OCI-LY7 (cell line): ENCODE data around the gene NCAM1. TPM values are rescaled to one million over a fixed set of nuclear protein-coding genes. Genes with fewer than 3 reads are reported as not detected.

Source experiments
- BruUV-seq: library from RNA; stranded (reverse); fragments of 400-500 nt; replicated peaks from 2 replicates; lab custom pipeline; 2021; lab: Mats Ljungman, UMichigan
- CTCF ChIA-PET: fragments of 300-600 bp; sonication (Branson Sonifier 250); formaldehyde crosslinking; loops from one replicate; lab custom pipeline; 2022; ENCODE audit warnings: antibody characterized with exemption; ENCODE audit not compliant: unreplicated experiment; lab: Charles Lee
- POLR2A ChIA-PET: fragments of 300-600 bp; sonication (Branson Sonifier 250); formaldehyde crosslinking; loops from one replicate; lab custom pipeline; 2022; ENCODE audit warnings: antibody characterized with exemption; lab: Charles Lee
- DNase-seq: peaks from one replicate; pipeline ENCODE4 v3.0.0-alpha.2; 2015; ENCODE audit warnings: low spot score
- H2AFZ ChIP-seq: fragments of 200-600 bp; sonication (generic), shearing (Covaris generic); 2 replicates; pipeline ENCODE4 v1.6.1; 2014; ENCODE audit warnings: mild to moderate bottlenecking, antibody characterized with exemption, low read length, moderate library complexity
- H3K27ac ChIP-seq: fragments of 200-600 bp; sonication (generic); 2 replicates; pipeline ENCODE4 v1.5.1; 2014; ENCODE audit warnings: mixed run types, low read depth, mild to moderate bottlenecking, moderate library complexity, low read length, inconsistent platforms; ENCODE audit not compliant: poor library complexity, severe bottlenecking
- H3K36me3 ChIP-seq: fragments of 200-600 bp; sonication (generic); 2 replicates; pipeline ENCODE4 v1.6.1; 2014; ENCODE audit warnings: mild to moderate bottlenecking, antibody characterized with exemption, low read length, moderate library complexity, mixed read lengths; ENCODE audit not compliant: insufficient read depth
- H3K4me1 ChIP-seq: fragments of 200-600 bp; sonication (generic); 2 replicates; pipeline ENCODE4 v1.5.1; 2014; ENCODE audit warnings: mild to moderate bottlenecking, low read length; ENCODE audit not compliant: insufficient read depth, poor library complexity, severe bottlenecking
- H3K4me2 ChIP-seq: fragments of 200-600 bp; sonication (generic); 2 replicates; pipeline ENCODE4 v1.6.1; 2014; ENCODE audit warnings: mild to moderate bottlenecking, low read length
- H3K4me3 ChIP-seq: fragments of 200-600 bp; sonication (generic); 2 replicates; pipeline ENCODE4 v1.5.1; 2014; ENCODE audit warnings: mild to moderate bottlenecking, low read depth, low read length; ENCODE audit not compliant: poor library complexity, severe bottlenecking
- H3K79me2 ChIP-seq: fragments of 200-600 bp; sonication (generic); 2 replicates; pipeline ENCODE4 v1.6.1; 2016; ENCODE audit warnings: low read depth, mild to moderate bottlenecking, low read length, moderate library complexity, mixed read lengths; ENCODE audit not compliant: insufficient read depth
- H3K9me2 ChIP-seq: fragments of 200-600 bp; sonication (generic); 2 replicates; pipeline ENCODE4 v1.6.1; 2016; ENCODE audit warnings: mild to moderate bottlenecking, low read length, mixed read lengths; ENCODE audit not compliant: insufficient read depth
- H3K9me3 ChIP-seq: fragments of 200-600 bp; sonication (generic); 2 replicates; pipeline ENCODE4 v1.6.1; 2014; ENCODE audit warnings: mild to moderate bottlenecking, mixed run types, low read length, mixed read lengths
- H4K20me1 ChIP-seq: fragments of 200-600 bp; sonication (generic); 2 replicates; pipeline ENCODE4 v1.6.1; 2014; ENCODE audit warnings: mild to moderate bottlenecking, antibody characterized with exemption, low read length, moderate library complexity, mixed read lengths; ENCODE audit not compliant: insufficient read depth
- CTCF ChIP-seq: fragments of 200-600 bp; sonication (generic); conservative IDR thresholded peaks from 2 replicates; pipeline ENCODE4 v1.5.1; 2014; ENCODE audit warnings: mild to moderate bottlenecking, antibody characterized with exemption, low read length, moderate library complexity, mixed read lengths
- EZH2phosphoT487 ChIP-seq: fragments of 200-600 bp; sonication (generic); IDR thresholded peaks from 2 replicates; pipeline ENCODE4 v1.6.1; 2018; ENCODE audit warnings: low read depth, borderline replicate concordance, mild to moderate bottlenecking, mixed run types, antibody characterized with exemption, low read length, moderate library complexity, mixed read lengths
- intact Hi-C: fragments of 100-400 bp; cut with micrococcal nuclease; formaldehyde crosslinking; loops from one replicate; pipeline ENCODE4 v1.10.0; 2022; ENCODE audit not compliant: unreplicated experiment
- total RNA-seq, 2 experiments: library from RNA; depleted of rRNA in 1 of 2; stranded (reverse); fragments of >200 nt in 1 of 2; shearing (Covaris generic) in 1 of 2; gene quantifications; 2 replicates each; pipeline ENCODE4 v1.2.3, GENCODE V29; 2014 to 2022

The NCAM1 gene
- total RNA-seq, 2 experiments from 2014 or later: not detected

DNA sequence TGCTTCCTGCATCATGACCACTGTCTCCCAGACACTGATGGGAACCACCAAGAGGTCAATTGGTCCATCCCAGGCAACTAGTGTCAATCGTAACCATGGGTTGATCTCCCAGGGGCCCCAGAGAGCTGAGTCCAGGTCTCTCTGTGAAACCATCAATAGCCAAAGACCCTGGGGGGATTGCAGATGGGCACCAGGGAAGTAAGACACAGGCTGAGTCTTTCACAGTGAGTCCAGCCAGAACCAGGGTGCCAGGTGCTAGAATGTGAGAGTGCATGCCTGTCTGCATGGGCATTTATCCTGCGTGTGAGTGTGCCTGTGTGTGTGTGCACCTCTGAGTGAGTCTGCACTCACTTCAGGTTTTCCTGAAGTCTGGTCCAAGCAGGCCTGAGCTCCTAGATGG, 307.9 kb downstream of the NCAM1 start:
- Histone ChIP-seq H2AFZ (no peak overlapping the region), H3K4me1 (no peaks in the 10 kb centered on the region), H3K27ac (no peak overlapping the region), H3K9me2 (no peaks in the 10 kb centered on the region), H3K79me2 (no peaks in the 10 kb centered on the region), H3K9me3 (no peaks in the 10 kb centered on the region), H3K4me2 (no peak overlapping the region), H3K4me3 (no peak overlapping the region), H4K20me1 (no peaks in the 10 kb centered on the region), H3K36me3 (no peaks in the 10 kb centered on the region)
- no peak for DNase-seq
- POLR2A ChIA-PET: no interaction called here
- intact Hi-C loops: no loop called here
- no peak for TF ChIP-seq EZH2phosphoT487
- no peak for TF ChIP-seq CTCF
- no TSS peak for BruUV-seq
- CTCF ChIA-PET: no interaction called here

- H2AFZ ChIP-seq: no peak overlapping the region
- no peaks in the 10 kb centered on the region for H3K9me2 ChIP-seq
- BruUV-seq: no TSS peak
- ChIA-PET POLR2A (no interaction called here), CTCF (no interaction called here)
- H3K36me3 ChIP-seq: no peaks in the 10 kb centered on the region
- DNase-seq: no peak
- no peaks in the 10 kb centered on the region for H4K20me1 ChIP-seq
- TF ChIP-seq CTCF: no peak
- H3K79me2 ChIP-seq: no peaks in the 10 kb centered on the region
- H3K9me3 ChIP-seq: no peaks in the 10 kb centered on the region
- no peak overlapping the region for H3K4me3 ChIP-seq
- H3K4me1 ChIP-seq: no peaks in the 10 kb centered on the region
- no peak overlapping the region for H3K27ac ChIP-seq
- intact Hi-C loops: no loop called here
- H3K4me2 ChIP-seq: no peak overlapping the region
Measured at GRCh38 chr11:113269636-113270035, 308.4 kb downstream of the NCAM1 start.

GRCh38 chr11:113270080-113270479, 308.9 kb downstream of the NCAM1 start:
- Histone ChIP-seq H3K9me2 (no peaks in the 10 kb centered on the region), H2AFZ (no peak overlapping the region), H3K9me3 (no peaks in the 10 kb centered on the region), H4K20me1 (no peaks in the 10 kb centered on the region), H3K4me3 (no peak overlapping the region), H3K4me2 (no peak overlapping the region), H3K79me2 (no peaks in the 10 kb centered on the region), H3K36me3 (no peaks in the 10 kb centered on the region), H3K27ac (no peak overlapping the region), H3K4me1 (no peaks in the 10 kb centered on the region)
- intact Hi-C loops: no loop called here
- BruUV-seq: no TSS peak
- POLR2A ChIA-PET: no interaction called here
- DNase-seq: no peak
- CTCF ChIA-PET: no interaction called here
- TF ChIP-seq EZH2phosphoT487 (no peak), CTCF (no peak)
